ENCODE data around the gene ILRUN.
"Not testable (repeated sequence)": the region's sequence is repeated elsewhere in the genome, so short reads cannot be mapped to it uniquely, and the experiment has no call there.

ILRUN gene

GRCh38 chr6:34723203-34723602 is 26.6 kb upstream of the ILRUN start:
- 0 out of 2 replicates have a peak, but pooled peaks cover 4% of the 10 kb centered on the region for H3K9me3 ChIP-seq (ENCODE audit: control insufficient read depth, insufficient read depth, low read length)
- peaks cover 2% of the 10 kb centered on the region; the same call in 1 of the 2 replicates for H3K27me3 ChIP-seq (ENCODE audit: control insufficient read depth, low read length)
- no peaks in the 10 kb centered on the region for H3K79me2 ChIP-seq (ENCODE audit: control insufficient read depth, low read length)
- H3K4me2 ChIP-seq (ENCODE audit: low read length): no peak overlapping the region
- H3K27ac ChIP-seq (ENCODE audit: low read depth, low read length): no peak overlapping the region
- H3K36me3 ChIP-seq (ENCODE audit: control insufficient read depth, low read length): no peaks in the 10 kb centered on the region
- TF ChIP-seq CTCF (IDR thresholded peaks at IDR 0.05; ENCODE audit: low read depth, low read length, poor library complexity, severe bottlenecking) (no peak), EZH2phosphoT487 (IDR thresholded peaks at IDR 0.05; ENCODE audit: borderline replicate concordance, low read length) (no peak)
- no peaks in the 10 kb centered on the region for H3K9me2 ChIP-seq (replicated peaks; ENCODE audit: control insufficient read depth, low read length)
- no peak overlapping the region for H3K4me3 ChIP-seq (ENCODE audit: low read length)
- H3K4me1 ChIP-seq (ENCODE audit: control insufficient read depth, low read length): no peaks in the 10 kb centered on the region
- no peaks in the 10 kb centered on the region for H4K20me1 ChIP-seq (ENCODE audit: control insufficient read depth, insufficient read depth, low read depth, low read length)
- H3F3A ChIP-seq (ENCODE audit: control insufficient read depth, insufficient read depth): no peaks in the 10 kb centered on the region

- peaks cover 2% of the 10 kb centered on the region; the same call in 1 of the 2 replicates for H3K27me3 ChIP-seq (ENCODE audit: control insufficient read depth, low read length)
- H3K4me1 ChIP-seq (ENCODE audit: control insufficient read depth, low read length): no peaks in the 10 kb centered on the region
- no peaks in the 10 kb centered on the region for H4K20me1 ChIP-seq (ENCODE audit: control insufficient read depth, insufficient read depth, low read depth, low read length)
- TF ChIP-seq EZH2phosphoT487 (IDR thresholded peaks at IDR 0.05; ENCODE audit: borderline replicate concordance, low read length): no peak
- no peak for TF ChIP-seq CTCF (IDR thresholded peaks at IDR 0.05; ENCODE audit: low read depth, low read length, poor library complexity, severe bottlenecking)
- no peak overlapping the region for H3K27ac ChIP-seq (ENCODE audit: low read depth, low read length)
- H3K9me3 ChIP-seq (ENCODE audit: control insufficient read depth, insufficient read depth, low read length): 0 out of 2 replicates have a peak, but pooled peaks cover 4% of the 10 kb centered on the region
- no peak overlapping the region for H3K4me3 ChIP-seq (ENCODE audit: low read length)
- H3K36me3 ChIP-seq (ENCODE audit: control insufficient read depth, low read length): no peaks in the 10 kb centered on the region
- H3K9me2 ChIP-seq (replicated peaks; ENCODE audit: control insufficient read depth, low read length): no peaks in the 10 kb centered on the region
- no peaks in the 10 kb centered on the region for H3K79me2 ChIP-seq (ENCODE audit: control insufficient read depth, low read length)
- no peak overlapping the region for H3K4me2 ChIP-seq (ENCODE audit: low read length)
- H3F3A ChIP-seq (ENCODE audit: control insufficient read depth, insufficient read depth): no peaks in the 10 kb centered on the region
These were observed 25.9 kb upstream of the ILRUN start for GRCh38 chr6:34722451-34722850.

- not testable (repeated sequence) for H3K79me2 ChIP-seq (ENCODE audit: control insufficient read depth, low read length); H3F3A ChIP-seq (ENCODE audit: control insufficient read depth, insufficient read depth); H3K27ac ChIP-seq (ENCODE audit: low read depth, low read length); H3K36me3 ChIP-seq (ENCODE audit: control insufficient read depth, low read length); H3K27me3 ChIP-seq (ENCODE audit: control insufficient read depth, low read length); H3K4me2 ChIP-seq (ENCODE audit: low read length); H3K9me2 ChIP-seq (replicated peaks; ENCODE audit: control insufficient read depth, low read length); H3K4me1 ChIP-seq (ENCODE audit: control insufficient read depth, low read length); H4K20me1 ChIP-seq (ENCODE audit: control insufficient read depth, insufficient read depth, low read depth, low read length); H3K4me3 ChIP-seq (ENCODE audit: low read length); H3K9me3 ChIP-seq (ENCODE audit: control insufficient read depth, insufficient read depth, low read length)
These were observed 23.6 kb upstream of the ILRUN start for GRCh38 chr6:34720160-34720559.

- not testable (repeated sequence) for H3K4me3 ChIP-seq (ENCODE audit: low read length); H3K27ac ChIP-seq (ENCODE audit: low read depth, low read length); H3F3A ChIP-seq (ENCODE audit: control insufficient read depth, insufficient read depth); H3K4me1 ChIP-seq (ENCODE audit: control insufficient read depth, low read length); H3K9me2 ChIP-seq (replicated peaks; ENCODE audit: control insufficient read depth, low read length); H3K9me3 ChIP-seq (ENCODE audit: control insufficient read depth, insufficient read depth, low read length); H4K20me1 ChIP-seq (ENCODE audit: control insufficient read depth, insufficient read depth, low read depth, low read length); H3K4me2 ChIP-seq (ENCODE audit: low read length); H3K79me2 ChIP-seq (ENCODE audit: control insufficient read depth, low read length); H3K27me3 ChIP-seq (ENCODE audit: control insufficient read depth, low read length); H3K36me3 ChIP-seq (ENCODE audit: control insufficient read depth, low read length)
These were observed 23.1 kb upstream of the ILRUN start for GRCh38 chr6:34719646-34720045.
